Activated CD8-positive, alpha-beta memory T cell treated with anti-CD3 and anti-CD28 coated beads, Interleukin-2, amount 10 ng/mL, durations not matched to agents 7 days and 5 days (primary cell): ENCODE measurements around the gene AIP. TPM values are rescaled to one million over a fixed set of nuclear protein-coding genes. Genes with fewer than 3 reads are reported as not detected.
"Not testable (repeated sequence)": the region's sequence is repeated elsewhere in the genome, so short reads cannot be mapped to it uniquely, and the experiment has no call there.

ENCODE experiments used
- ATAC-seq: fragments of 150-1000 bp; cut with Tn5 transposase; one replicate; pipeline ENCODE4 v1.10.0; 2021; ENCODE audit warnings: moderate library complexity
- CTCF ChIA-PET: fragments of 350-600 bp; sonication (Branson Sonifier 250); formaldehyde crosslinking; loops from one replicate; lab custom pipeline; 2021; ENCODE audit warnings: antibody characterized with exemption; lab: Charles Lee
- DNase-seq: peaks from one replicate; pipeline ENCODE4 v3.0.0-alpha.2; 2020
- H3K27ac Mint-ChIP-seq: one replicate; pipeline ENCODE4 v1.8.0; 2021; ENCODE audit warnings: mild to moderate bottlenecking, mixed read lengths
- H3K27me3 Mint-ChIP-seq: one replicate; pipeline ENCODE4 v1.8.0; 2021; ENCODE audit warnings: mixed read lengths
- H3K36me3 Mint-ChIP-seq: one replicate; pipeline ENCODE4 v1.8.0; 2021; ENCODE audit warnings: mild to moderate bottlenecking, mixed read lengths
- H3K4me1 Mint-ChIP-seq: one replicate; pipeline ENCODE4 v1.8.0; 2021; ENCODE audit warnings: mixed read lengths
- H3K4me3 Mint-ChIP-seq: one replicate; pipeline ENCODE4 v1.8.0; 2021; ENCODE audit warnings: mild to moderate bottlenecking, moderate library complexity, mixed read lengths
- H3K9me3 Mint-ChIP-seq: one replicate; pipeline ENCODE4 v1.8.0; 2022; ENCODE audit warnings: low read depth, mixed read lengths
- total RNA-seq, 2 experiments: library from RNA; stranded (reverse); gene quantifications; one replicate each; pipeline ENCODE4 v1.2.3, GENCODE V29; 2021

The AIP gene
- total RNA-seq, 2 experiments from 2014 or later = 168 to 178 TPM

DNA sequence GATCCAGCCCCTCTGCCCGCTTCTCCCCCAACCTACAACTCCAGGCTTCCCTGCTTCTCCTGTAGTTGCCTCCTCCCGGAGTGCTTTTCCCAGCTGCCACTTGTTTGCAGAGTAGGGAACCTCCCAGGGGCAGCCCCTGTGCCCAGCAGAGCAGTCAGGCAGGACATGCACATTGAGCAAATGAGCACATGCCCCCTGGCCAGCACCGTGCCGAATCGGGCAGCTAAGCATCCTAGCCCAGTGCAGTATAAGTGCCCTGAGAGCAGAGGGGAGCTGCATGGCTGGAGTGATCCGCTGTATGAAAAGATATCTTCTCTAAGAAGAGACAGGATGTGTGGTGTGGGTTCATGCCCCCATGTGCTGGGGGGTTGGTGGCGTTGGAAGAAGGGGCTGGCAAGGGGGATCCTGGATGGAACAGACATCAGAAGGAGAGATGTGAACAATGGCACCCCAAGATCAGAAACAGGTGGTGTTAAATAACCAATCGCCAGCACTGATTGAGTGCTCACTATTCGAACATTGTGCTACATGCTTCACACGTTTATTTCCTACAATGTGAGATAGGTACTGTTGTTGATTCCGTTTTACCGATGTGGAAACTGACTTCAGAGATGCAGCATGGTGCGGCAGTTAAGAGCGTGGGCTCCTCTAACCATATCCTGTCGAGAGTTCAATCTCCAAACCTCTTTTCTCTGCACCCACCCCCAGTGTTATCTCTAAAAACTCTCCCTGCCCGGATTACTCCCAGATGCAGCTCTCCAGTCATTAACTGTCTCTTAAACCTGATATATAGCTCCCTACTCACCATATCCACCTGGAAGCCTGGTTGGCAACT is 1.2 kb downstream of the AIP start:
- CTCF ChIA-PET = interaction anchor here (1.1 to 3.6 kb wide), 10 partner anchors 11 to 82 kb away, joined by 3 to 19 read pairs (median 6); partner anchors contain the start of genes PITPNM1, PPP1CA, PTPRCAP and TMEM134
- peak; percentile 17 for ATAC-seq
- peaks cover 33% of the 10 kb centered on the region for H3K36me3 Mint-ChIP-seq
- H3K9me3 Mint-ChIP-seq = no peaks in the 10 kb centered on the region
- peaks cover 4% of the 10 kb centered on the region for H3K27me3 Mint-ChIP-seq
- peak overlapping the region; percentile 80 for H3K4me3 Mint-ChIP-seq
- H3K4me1 Mint-ChIP-seq = peaks cover 62% of the 10 kb centered on the region
- H3K27ac Mint-ChIP-seq = peak overlapping the region; percentile 99
- DNase-seq = peak; percentile 73

GRCh38 chr11:67484847-67485311 is 2.1 kb downstream of the AIP start:
- Mint-ChIP-seq H3K27me3 (peaks cover 1% of the 10 kb centered on the region), H3K36me3 (peaks cover 38% of the 10 kb centered on the region), H3K4me1 (peaks cover 67% of the 10 kb centered on the region), H3K4me3 (peak overlapping the region; percentile 80), H3K9me3 (no peaks in the 10 kb centered on the region), H3K27ac (peak overlapping the region; percentile 99)
- DNase-seq (peak; percentile 87), ATAC-seq (peak; percentile 2)
- CTCF ChIA-PET = interaction anchor here (1.1 to 3.6 kb wide), 6 partner anchors 16 to 83 kb away, joined by 4 to 19 read pairs (median 9); partner anchors contain the start of genes PITPNM1, PPP1CA and TMEM134

GRCh38 chr11:67485873-67486361 is 3.1 kb downstream of the AIP start:
- CTCF ChIA-PET = interaction anchor here (0.7 to 3.6 kb wide), 12 partner anchors 17 to 128 kb away, joined by 3 to 19 read pairs (median 4); partner anchors contain the start of genes CDK2AP2, PITPNM1, PPP1CA and TBC1D10C
- Mint-ChIP-seq H3K27ac (peak overlapping the region; percentile 99), H3K4me1 (peaks cover 67% of the 10 kb centered on the region), H3K36me3 (peaks cover 40% of the 10 kb centered on the region), H3K4me3 (peak overlapping the region; percentile 80)
- H3K27me3 Mint-ChIP-seq, H3K9me3 Mint-ChIP-seq: not testable (repeated sequence)
- ATAC-seq (peak; percentile 16), DNase-seq (peak; percentile 89)

DNA sequence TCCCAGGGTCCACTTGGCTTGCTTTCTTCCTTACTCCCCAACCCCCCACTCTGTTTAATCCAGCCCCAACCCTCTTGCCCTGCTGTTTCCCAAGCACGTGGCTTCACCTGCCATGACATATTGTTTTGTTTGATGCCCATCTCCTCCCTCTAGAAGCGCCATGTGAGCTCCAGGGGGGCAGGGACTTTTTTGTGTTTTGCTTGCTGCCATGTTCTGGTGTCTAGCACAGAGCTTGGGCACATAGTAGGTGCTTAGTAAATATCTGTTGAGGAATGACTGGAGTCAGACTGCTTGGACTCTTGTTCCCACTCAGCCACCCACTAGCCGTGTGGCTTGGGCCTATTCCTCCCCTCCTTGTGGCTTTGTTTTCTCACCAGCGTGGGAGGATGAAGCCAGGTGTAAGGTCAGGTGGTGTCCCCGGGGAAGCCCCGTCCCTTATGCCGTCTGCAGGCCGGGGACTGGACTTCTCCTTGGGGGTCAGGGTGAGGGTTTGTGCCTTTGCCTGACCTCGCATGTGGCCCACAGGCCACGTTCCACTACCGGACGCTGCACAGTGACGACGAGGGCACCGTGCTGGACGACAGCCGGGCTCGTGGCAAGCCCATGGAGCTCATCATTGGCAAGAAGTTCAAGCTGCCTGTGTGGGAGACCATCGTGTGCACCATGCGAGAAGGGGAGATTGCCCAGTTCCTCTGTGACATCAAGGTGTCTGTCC is 3.8 kb downstream of the AIP start:
- ATAC-seq (no peak), DNase-seq (peak; percentile 75)
- no peaks in the 10 kb centered on the region for H3K27me3 Mint-ChIP-seq
- peaks cover 43% of the 10 kb centered on the region for H3K36me3 Mint-ChIP-seq
- CTCF ChIA-PET = interaction anchor here (1.0 to 3.6 kb wide), 10 partner anchors 18 to 128 kb away, joined by 3 to 19 read pairs (median 4); partner anchors contain the start of genes CDK2AP2, PITPNM1, PPP1CA and TBC1D10C
- no peaks in the 10 kb centered on the region for H3K9me3 Mint-ChIP-seq
- peak overlapping the region; percentile 99 for H3K27ac Mint-ChIP-seq
- H3K4me1 Mint-ChIP-seq = peaks cover 67% of the 10 kb centered on the region
- H3K4me3 Mint-ChIP-seq = peak overlapping the region; percentile 80

DNA sequence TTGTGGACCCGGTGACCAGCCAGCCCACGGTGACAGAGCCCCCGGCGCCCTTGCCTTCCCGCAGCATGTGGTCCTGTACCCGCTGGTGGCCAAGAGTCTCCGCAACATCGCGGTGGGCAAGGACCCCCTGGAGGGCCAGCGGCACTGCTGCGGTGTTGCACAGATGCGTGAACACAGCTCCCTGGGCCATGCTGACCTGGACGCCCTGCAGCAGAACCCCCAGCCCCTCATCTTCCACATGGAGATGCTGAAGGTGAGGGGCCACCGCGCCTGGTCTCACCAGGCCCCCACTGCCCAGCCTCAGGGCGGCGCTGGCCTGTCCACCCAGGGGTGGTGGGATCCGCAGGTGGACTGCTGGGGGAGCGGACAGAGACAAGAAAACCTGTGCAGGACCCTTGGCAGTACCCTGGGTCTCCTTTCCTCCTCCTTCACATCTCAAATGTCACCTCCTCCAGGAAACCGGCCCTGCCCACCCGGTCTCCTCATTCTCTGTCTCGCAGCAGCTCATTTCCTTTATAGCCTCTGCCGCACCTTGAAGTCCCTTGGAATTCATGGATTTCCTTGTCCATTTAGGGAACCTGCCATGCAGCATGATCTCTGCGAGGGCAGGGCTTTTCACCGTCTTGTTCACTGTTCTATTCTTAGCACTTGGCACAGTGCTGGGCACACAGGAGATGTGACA is 6.5 kb downstream of the AIP start:
- Mint-ChIP-seq H3K9me3 (no peaks in the 10 kb centered on the region), H3K27ac (peak overlapping the region; percentile 99), H3K36me3 (peaks cover 39% of the 10 kb centered on the region), H3K4me1 (peaks cover 47% of the 10 kb centered on the region), H3K4me3 (no peak overlapping the region), H3K27me3 (no peaks in the 10 kb centered on the region)
- ATAC-seq (no peak), DNase-seq (no peak)
- CTCF ChIA-PET = interaction anchor here (1.3 to 2.1 kb wide), 2 partner anchors 12 to 17 kb away, joined by 3 to 8 read pairs; partner anchors contain the start of gene PITPNM1

DNA sequence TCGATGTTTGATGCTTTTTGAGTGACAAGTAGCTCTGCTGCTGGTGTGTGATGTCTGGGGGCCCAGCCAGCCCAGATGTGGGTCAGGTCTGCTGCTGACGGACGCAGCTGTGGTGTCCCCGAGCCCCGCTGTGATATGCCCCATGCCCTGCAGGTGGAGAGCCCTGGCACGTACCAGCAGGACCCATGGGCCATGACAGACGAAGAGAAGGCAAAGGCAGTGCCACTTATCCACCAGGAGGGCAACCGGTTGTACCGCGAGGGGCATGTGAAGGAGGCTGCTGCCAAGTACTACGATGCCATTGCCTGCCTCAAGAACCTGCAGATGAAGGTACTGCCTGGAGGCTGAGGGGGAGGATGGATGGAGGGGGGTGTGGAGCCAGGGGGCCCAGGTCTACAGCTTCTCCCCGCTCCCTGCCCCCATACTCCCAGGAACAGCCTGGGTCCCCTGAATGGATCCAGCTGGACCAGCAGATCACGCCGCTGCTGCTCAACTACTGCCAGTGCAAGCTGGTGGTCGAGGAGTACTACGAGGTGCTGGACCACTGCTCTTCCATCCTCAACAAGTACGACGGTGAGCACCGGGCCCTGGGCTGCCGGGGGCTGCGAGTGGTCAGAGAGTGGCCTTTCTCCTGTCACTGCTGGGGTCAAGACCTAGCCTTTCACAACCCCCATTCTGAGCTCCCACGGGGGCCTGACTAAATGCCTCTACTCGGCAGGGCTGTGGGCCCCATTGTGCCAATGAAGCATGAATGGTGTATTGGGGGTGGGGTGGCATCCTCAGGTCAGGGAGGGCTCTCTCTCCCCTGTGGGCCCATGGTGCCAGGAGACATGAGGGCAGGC is 7.3 kb downstream of the AIP start:
- H3K4me3 Mint-ChIP-seq = no peak overlapping the region
- H3K9me3 Mint-ChIP-seq = no peaks in the 10 kb centered on the region
- H3K27ac Mint-ChIP-seq = peak overlapping the region; percentile 73
- CTCF ChIA-PET = interaction anchor here (1.0 to 1.3 kb wide), 2 partner anchors 12 to 228 kb away, joined by 3 read pairs; no protein-coding TSS in a partner anchor
- H3K4me1 Mint-ChIP-seq = peaks cover 40% of the 10 kb centered on the region
- DNase-seq (no peak), ATAC-seq (no peak)
- no peaks in the 10 kb centered on the region for H3K27me3 Mint-ChIP-seq
- H3K36me3 Mint-ChIP-seq = peaks cover 33% of the 10 kb centered on the region

- no peak for ATAC-seq
- peaks cover 31% of the 10 kb centered on the region for H3K36me3 Mint-ChIP-seq
- H3K4me3 Mint-ChIP-seq = no peak overlapping the region
- H3K27me3 Mint-ChIP-seq = no peaks in the 10 kb centered on the region
- H3K4me1 Mint-ChIP-seq = peaks cover 37% of the 10 kb centered on the region
- CTCF ChIA-PET = interaction anchor here (1.0 kb wide), 1 partner anchor 229 kb away, joined by 3 read pairs; no protein-coding TSS in a partner anchor
- no peak overlapping the region for H3K27ac Mint-ChIP-seq
- H3K9me3 Mint-ChIP-seq = no peaks in the 10 kb centered on the region
- DNase-seq = no peak
Observed at GRCh38 chr11:67490727-67491065, 7.9 kb downstream of the AIP start.

GRCh38 chr11:67491276-67492068 is 8.6 kb downstream of the AIP start:
- H3K9me3 Mint-ChIP-seq = no peaks in the 10 kb centered on the region
- H3K4me3 Mint-ChIP-seq = no peak overlapping the region
- peaks cover 29% of the 10 kb centered on the region for H3K36me3 Mint-ChIP-seq
- peaks cover 29% of the 10 kb centered on the region for H3K4me1 Mint-ChIP-seq
- ATAC-seq (no peak), DNase-seq (peak; percentile 40)
- no peak overlapping the region for H3K27ac Mint-ChIP-seq
- no peaks in the 10 kb centered on the region for H3K27me3 Mint-ChIP-seq
- CTCF ChIA-PET = interaction anchor here (1.0 to 1.3 kb wide), 2 partner anchors 145 to 229 kb away, joined by 3 read pairs; no protein-coding TSS in a partner anchor

DNA sequence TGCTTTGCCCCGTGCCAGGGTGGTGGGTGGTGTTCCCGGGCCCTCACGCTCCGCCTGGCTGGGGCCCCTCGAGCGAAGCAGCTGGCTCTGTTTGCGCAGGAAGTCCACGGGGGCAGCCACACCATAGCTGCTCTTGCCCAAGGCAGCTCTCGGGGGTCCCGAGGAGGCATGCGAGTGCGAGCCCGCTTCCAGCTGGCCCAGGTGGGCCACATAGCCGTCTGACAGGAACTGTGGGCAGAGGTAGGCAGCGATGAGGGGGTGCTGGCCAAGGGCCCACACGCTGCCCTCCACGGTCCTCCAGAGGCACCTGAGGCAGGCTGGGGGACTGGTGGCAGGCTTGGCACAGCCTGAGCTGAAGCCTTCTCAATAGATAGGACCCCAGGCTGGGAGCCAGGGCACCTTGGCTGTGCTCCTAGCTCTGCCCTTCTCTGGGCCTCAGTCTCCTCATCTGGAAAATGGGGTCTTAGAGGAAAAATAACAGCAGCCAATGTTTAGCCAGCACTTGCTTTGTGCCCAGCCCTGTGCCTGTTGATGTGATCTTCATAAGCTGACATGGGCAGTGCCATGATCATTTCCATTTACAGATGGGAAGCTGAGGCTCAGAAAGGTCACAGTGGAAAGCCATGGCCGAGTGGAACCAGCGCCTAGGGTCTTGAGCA is 9.4 kb downstream of the AIP start:
- CTCF ChIA-PET = interaction anchor here (1.3 kb wide), 1 partner anchor 146 kb away, joined by 3 read pairs; no protein-coding TSS in a partner anchor
- Mint-ChIP-seq H3K36me3 (peaks cover 24% of the 10 kb centered on the region), H3K27me3 (no peaks in the 10 kb centered on the region)

DNA sequence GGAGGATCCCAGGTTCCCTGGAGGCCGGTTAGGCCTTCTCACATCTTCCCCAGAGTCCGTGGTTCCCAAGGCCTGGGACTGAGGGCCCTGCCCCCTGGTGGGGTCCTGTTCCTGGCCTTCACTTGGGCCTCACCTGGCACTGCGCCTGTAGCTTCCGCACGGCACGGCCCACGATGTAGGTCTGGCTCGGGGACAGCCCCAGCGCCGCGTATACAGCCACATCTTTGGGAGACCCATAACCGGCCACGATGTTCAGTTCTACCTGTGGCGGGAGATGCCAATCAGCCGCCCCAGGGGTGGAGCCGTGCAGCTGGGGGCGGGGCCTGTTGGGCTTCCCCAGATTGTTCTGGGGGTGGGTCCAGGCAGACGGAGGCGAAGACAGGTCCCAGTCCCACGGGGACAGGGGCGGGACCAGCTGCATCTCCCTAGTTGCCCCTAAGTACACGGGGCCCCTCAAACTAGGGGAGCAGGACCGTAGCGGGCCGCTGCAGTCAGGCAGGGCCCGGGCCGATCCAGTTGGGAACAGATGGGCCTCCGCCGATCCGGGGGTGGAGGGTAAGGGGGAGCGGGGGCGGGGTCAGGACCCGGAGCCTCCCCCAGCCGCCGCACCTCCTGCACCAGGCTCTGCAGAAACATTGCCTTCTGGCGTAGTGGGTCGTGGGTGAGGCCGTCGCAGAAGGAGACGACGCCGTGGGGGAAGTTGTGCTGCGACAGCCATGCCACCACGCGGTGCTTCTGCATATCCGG is 10.1 kb downstream of the AIP start:
- H3K27me3 Mint-ChIP-seq = no peaks in the 10 kb centered on the region
- H3K36me3 Mint-ChIP-seq = peaks cover 19% of the 10 kb centered on the region
- H3K27ac Mint-ChIP-seq = no peak overlapping the region
- no peak overlapping the region for H3K4me3 Mint-ChIP-seq
- peak; percentile 45 for DNase-seq
- H3K9me3 Mint-ChIP-seq = no peaks in the 10 kb centered on the region
- H3K4me1 Mint-ChIP-seq = peaks cover 14% of the 10 kb centered on the region
- ATAC-seq = no peak
- CTCF ChIA-PET = interaction anchor here (1.3 kb wide), 1 partner anchor 147 kb away, joined by 3 read pairs; no protein-coding TSS in a partner anchor

More for the DNA sequence above, 9.4 kb downstream of the AIP start:
- H3K4me3 Mint-ChIP-seq = no peak overlapping the region
- H3K4me1 Mint-ChIP-seq = peaks cover 22% of the 10 kb centered on the region
- ATAC-seq = no peak
- no peak for DNase-seq
- no peak overlapping the region for H3K27ac Mint-ChIP-seq
- no peaks in the 10 kb centered on the region for H3K9me3 Mint-ChIP-seq
